SK-N-SH treated with all-trans-retinoic acid at 6 μM for 48 hours (cell line): ENCODE results near the gene PID1.

Experiments used
- ATAC-seq: fragments of 200-7000 bp; cut with Tn5 transposase; 3 replicates; pipeline ENCODE4 v1.9.1; 2020; ENCODE audit warnings: mild to moderate bottlenecking, moderate library complexity
- BACH2 ChIP-seq: fragments of 250-450 bp; sonication (Bioruptor Pico); IDR thresholded peaks from 2 replicates; pipeline ENCODE4 v1.9.0; 2021; ENCODE audit warnings: mild to moderate bottlenecking, borderline replicate concordance
- CSDC2 ChIP-seq: fragments of 250-450 bp; sonication (Bioruptor Pico); IDR thresholded peaks from 2 replicates; pipeline ENCODE4 v1.5.0; 2020; ENCODE audit warnings: mild to moderate bottlenecking, moderate library complexity
- CSRNP3 ChIP-seq: fragments of 250-450 bp; sonication (Bioruptor Pico); IDR thresholded peaks from 2 replicates; pipeline ENCODE4 v1.5.1; 2021; ENCODE audit warnings: mild to moderate bottlenecking, moderate library complexity
- ESRRG ChIP-seq: fragments of 250-450 bp; sonication (Bioruptor Pico); IDR thresholded peaks from 2 replicates; pipeline ENCODE4 v1.6.1; 2021; ENCODE audit warnings: mild to moderate bottlenecking
- GLIS3 ChIP-seq: fragments of 250-450 bp; sonication (Bioruptor Pico); IDR thresholded peaks from 2 replicates; pipeline ENCODE4 v1.5.0; 2020; ENCODE audit warnings: mild to moderate bottlenecking, moderate library complexity
- ISL1 ChIP-seq: fragments of 250-450 bp; sonication (Bioruptor Pico); IDR thresholded peaks from 2 replicates; pipeline ENCODE4 v2.1.2; 2022; ENCODE audit warnings: mild to moderate bottlenecking, moderate library complexity
- OSR1 ChIP-seq: fragments of 250-450 bp; sonication (Bioruptor Pico); IDR thresholded peaks from 2 replicates; pipeline ENCODE4 v1.8.0; 2022; ENCODE audit warnings: moderate library complexity, mild to moderate bottlenecking, inconsistent platforms
- PATZ1 ChIP-seq: fragments of 250-450 bp; sonication (Bioruptor Pico); IDR thresholded peaks from 2 replicates; pipeline ENCODE4 v1.8.0; 2020; ENCODE audit warnings: mild to moderate bottlenecking, moderate library complexity, borderline replicate concordance
- POU6F1 ChIP-seq: fragments of 250-450 bp; sonication (Bioruptor Pico); IDR thresholded peaks from 2 replicates; pipeline ENCODE4 v1.8.0; 2021; ENCODE audit warnings: low read depth, mild to moderate bottlenecking, moderate library complexity, borderline replicate concordance
- PPARA ChIP-seq: fragments of 250-450 bp; sonication (Bioruptor Pico); IDR thresholded peaks from 2 replicates; pipeline ENCODE4 v1.5.0; 2020; ENCODE audit warnings: mild to moderate bottlenecking, borderline replicate concordance
- RARB ChIP-seq: fragments of 250-450 bp; sonication (Bioruptor Pico); IDR thresholded peaks from 2 replicates; pipeline ENCODE4 v1.8.0; 2021; ENCODE audit warnings: mild to moderate bottlenecking, moderate library complexity
- SNAI2 ChIP-seq: fragments of 250-450 bp; sonication (Bioruptor Pico); IDR thresholded peaks from 2 replicates; pipeline ENCODE4 v1.5.0; 2020; ENCODE audit warnings: mild to moderate bottlenecking, moderate library complexity
- TCF4 ChIP-seq: fragments of 250-450 bp; sonication (Bioruptor Pico); IDR thresholded peaks from 2 replicates; pipeline ENCODE4 v1.8.0; 2021; ENCODE audit warnings: mild to moderate bottlenecking, moderate library complexity, borderline replicate concordance
- TOX ChIP-seq: fragments of 250-450 bp; sonication (Bioruptor Pico); IDR thresholded peaks from 2 replicates; pipeline ENCODE4 v1.8.0; 2021; ENCODE audit warnings: mild to moderate bottlenecking, moderate library complexity, borderline replicate concordance
- TSHZ2 ChIP-seq: fragments of 250-450 bp; sonication (Bioruptor Pico); IDR thresholded peaks from 2 replicates; pipeline ENCODE4 v1.5.0; 2020; ENCODE audit warnings: mild to moderate bottlenecking, moderate library complexity
- ZC3H10 ChIP-seq: fragments of 250-450 bp; sonication (Bioruptor Pico); IDR thresholded peaks from 2 replicates; pipeline ENCODE4 v1.5.1; 2021; ENCODE audit warnings: mild to moderate bottlenecking, moderate library complexity
- ZFP3 ChIP-seq: fragments of 250-450 bp; sonication (Bioruptor Pico); IDR thresholded peaks from 2 replicates; pipeline ENCODE4 v1.5.0; 2020; ENCODE audit warnings: mild to moderate bottlenecking, moderate library complexity
- ZFP30 ChIP-seq: fragments of 450-650 bp; formaldehyde crosslinking; IDR thresholded peaks from 2 replicates; pipeline ENCODE4 v1.5.0; 2022; ENCODE audit warnings: mild to moderate bottlenecking, moderate library complexity
- ZNF565 ChIP-seq: fragments of 450-650 bp; formaldehyde crosslinking; conservative IDR thresholded peaks from 2 replicates; pipeline ENCODE4 v1.5.0; 2020; ENCODE audit warnings: low read depth, mild to moderate bottlenecking, moderate library complexity
- ZNF70 ChIP-seq: fragments of 450-650 bp; formaldehyde crosslinking; IDR thresholded peaks from 2 replicates; pipeline ENCODE4 v1.5.0; 2020; ENCODE audit warnings: mild to moderate bottlenecking, moderate library complexity
- ZNF8 ChIP-seq: fragments of 450-650 bp; formaldehyde crosslinking; IDR thresholded peaks from 2 replicates; pipeline ENCODE4 v1.5.0; 2020; ENCODE audit warnings: mild to moderate bottlenecking, moderate library complexity
- TF ChIP-seq, protein P1 (sequence below): fragments of 250-450 bp; sonication (Bioruptor Pico); IDR thresholded peaks from 2 replicates; pipeline ENCODE4 v1.5.1; 2020; ENCODE audit warnings: low read depth, mild to moderate bottlenecking, moderate library complexity

PID1 gene

DNA sequence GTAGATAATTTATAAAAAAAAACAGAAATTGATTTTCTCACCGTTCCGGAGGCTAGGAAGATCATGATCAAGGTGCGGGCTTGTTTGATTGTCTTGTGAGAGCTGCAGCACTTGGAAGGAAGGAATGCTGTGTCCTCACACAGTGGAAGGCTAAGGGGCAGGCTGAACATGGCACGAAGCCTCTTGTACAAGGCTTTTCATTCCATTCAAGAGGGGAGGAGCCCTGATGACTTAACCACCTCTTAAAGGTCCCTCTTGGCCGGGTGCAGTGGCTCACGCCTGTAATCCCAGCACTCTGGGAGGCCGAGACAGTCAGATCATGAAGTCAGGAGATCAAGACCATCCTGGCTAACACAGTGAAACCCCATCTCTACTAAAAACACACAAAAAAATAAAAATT lies 39.2 kb downstream of the PID1 start:
- no peak for ATAC-seq
- no peak for TF ChIP-seq CSDC2 (CRISPR knock-in tag)
- TF ChIP-seq ZNF8 (CRISPR knock-in tag): no peak
- TF ChIP-seq GLIS3 (CRISPR knock-in tag): no peak
- TF ChIP-seq RARB (CRISPR knock-in tag): no peak
- no peak for TF ChIP-seq ZNF70 (CRISPR knock-in tag)
- TF ChIP-seq ISL1 (CRISPR knock-in tag): no peak
- no peak for TF ChIP-seq ESRRG (CRISPR knock-in tag)
- TF ChIP-seq, protein P1, sequence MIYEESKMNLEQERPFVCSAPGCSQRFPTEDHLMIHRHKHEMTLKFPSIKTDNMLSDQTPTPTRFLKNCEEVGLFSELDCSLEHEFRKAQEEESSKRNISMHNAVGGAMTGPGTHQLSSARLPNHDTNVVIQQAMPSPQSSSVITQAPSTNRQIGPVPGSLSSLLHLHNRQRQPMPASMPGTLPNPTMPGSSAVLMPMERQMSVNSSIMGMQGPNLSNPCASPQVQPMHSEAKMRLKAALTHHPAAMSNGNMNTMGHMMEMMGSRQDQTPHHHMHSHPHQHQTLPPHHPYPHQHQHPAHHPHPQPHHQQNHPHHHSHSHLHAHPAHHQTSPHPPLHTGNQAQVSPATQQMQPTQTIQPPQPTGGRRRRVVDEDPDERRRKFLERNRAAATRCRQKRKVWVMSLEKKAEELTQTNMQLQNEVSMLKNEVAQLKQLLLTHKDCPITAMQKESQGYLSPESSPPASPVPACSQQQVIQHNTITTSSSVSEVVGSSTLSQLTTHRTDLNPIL: no peak
- no peak for TF ChIP-seq PATZ1 (CRISPR knock-in tag)
- TF ChIP-seq TCF4 (CRISPR knock-in tag): no peak
- no peak for TF ChIP-seq OSR1 (CRISPR knock-in tag)
- TF ChIP-seq TSHZ2 (CRISPR knock-in tag): no peak
- no peak for TF ChIP-seq TOX (CRISPR knock-in tag)
- TF ChIP-seq ZFP30 (CRISPR knock-in tag): no peak
- no peak for TF ChIP-seq PPARA (CRISPR knock-in tag)
- TF ChIP-seq SNAI2 (CRISPR knock-in tag): no peak
- TF ChIP-seq ZNF565 (CRISPR knock-in tag): no peak
- TF ChIP-seq POU6F1 (CRISPR knock-in tag): no peak
- no peak for TF ChIP-seq ZC3H10 (CRISPR knock-in tag)
- TF ChIP-seq ZFP3: no peak

- TF ChIP-seq ZNF565 (CRISPR knock-in tag): no peak
- no peak for TF ChIP-seq ZNF70 (CRISPR knock-in tag)
- no peak for TF ChIP-seq BACH2 (CRISPR knock-in tag)
- no peak for TF ChIP-seq ISL1 (CRISPR knock-in tag)
- no peak for TF ChIP-seq POU6F1 (CRISPR knock-in tag)
- no peak for TF ChIP-seq ZC3H10 (CRISPR knock-in tag)
- no peak for TF ChIP-seq CSRNP3
- TF ChIP-seq, all 23 proteins: peak for 0
- ATAC-seq: no peak
Observed at GRCh38 chr2:229231328-229231868, 39.7 kb downstream of the PID1 start.
